HCT116 (cell line): ENCODE measurements around the gene CAMSAP1. TPM values are rescaled to one million over a fixed set of nuclear protein-coding genes. Genes with fewer than 3 reads are reported as not detected.

ENCODE experiments used
- ATAC-seq: fragments of 200-7000 bp; cut with Tn5 transposase; 2 replicates; pipeline ENCODE4 v1.9.1; 2020; ENCODE audit warnings: mild to moderate bottlenecking, moderate library complexity
- BruUV-seq: library from RNA; stranded (reverse); fragments of 400-500 nt; replicated peaks from 2 replicates; lab custom pipeline; 2021; lab: Mats Ljungman, UMichigan
- CTCF ChIA-PET: fragments of 300-600 bp; sonication (Branson Sonifier 250); formaldehyde crosslinking; loops from one replicate; lab custom pipeline; 2021; ENCODE audit warnings: antibody characterized with exemption; lab: Charles Lee
- POLR2A ChIA-PET: fragments of 300-600, 350-600 bp; sonication (Branson Sonifier 250); formaldehyde crosslinking; loops from one replicate; lab custom pipeline; 2021; ENCODE audit warnings: antibody characterized with exemption; lab: Charles Lee
- RAD21 ChIA-PET, 2 experiments: fragments of 300-600 bp; sonication (Branson Sonifier 250); formaldehyde crosslinking; loops; one replicate each; lab custom pipeline; 2023; ENCODE audit warnings: low total read pairs in 2 of 2; ENCODE audit not compliant: uncharacterized antibody in 2 of 2, unreplicated experiment in 2 of 2, low non-redundant PET in 1 of 2; lab: Charles Lee
- DNase-seq: peaks from one replicate; pipeline ENCODE4 v3.0.0-alpha.2; 2010; ENCODE audit warnings: low read depth, low spot score
- H2AFZ ChIP-seq: fragments of 200-600 bp; shearing (Covaris generic), sonication (generic); 2 replicates; pipeline ENCODE4 v1.6.1; 2017; ENCODE audit warnings: low read depth, mixed run types, mixed read lengths, antibody characterized with exemption, low read length; ENCODE audit not compliant: poor library complexity, severe bottlenecking
- H3K27ac ChIP-seq: 2 replicates; pipeline ENCODE4 v1.5.1; 2012; ENCODE audit warnings: low read depth, low read length
- H3K27me3 ChIP-seq: fragments of 200-600 bp; sonication (generic); 2 replicates; pipeline ENCODE4 v1.6.1; 2016; ENCODE audit warnings: mixed run types, low read length, mixed read lengths; ENCODE audit not compliant: insufficient read depth
- H3K36me3 ChIP-seq, 2 experiments: fragments of 200-500 bp in 1 of 2; fragments of 200-600 bp in 1 of 2; sonication (Bioruptor generic) in 1 of 2; sonication (generic) in 1 of 2; 2 replicates each; pipeline versions ENCODE4 v1.5.1 to v1.6.1; 2014 to 2016; ENCODE audit warnings: low read length in 2 of 2, inconsistent platforms in 1 of 2, mixed read lengths in 1 of 2, mixed run types in 1 of 2; ENCODE audit not compliant: insufficient read depth in 2 of 2, control insufficient read depth in 1 of 2
- H3K4me1 ChIP-seq, 2 experiments: fragments of 200-600 bp in 1 of 2; sonication (generic) in 1 of 2; 2 replicates each; pipeline versions ENCODE4 v1.5.1 to v1.6.1; 2012 to 2017; ENCODE audit warnings: low read length in 2 of 2, inconsistent platforms in 1 of 2, mild to moderate bottlenecking in 1 of 2, mixed read lengths in 1 of 2, mixed run types in 1 of 2, moderate library complexity in 1 of 2; ENCODE audit not compliant: insufficient read depth in 2 of 2, control insufficient read depth in 1 of 2
- H3K4me2 ChIP-seq: fragments of 200-600 bp; sonication (generic); 2 replicates; pipeline ENCODE4 v1.6.1; 2017; ENCODE audit warnings: mixed run types, low read length, mixed read lengths
- H3K4me3 ChIP-seq, 2 experiments: fragments of 200-600 bp in 1 of 2; sonication (generic) in 1 of 2; replicated peaks in 1 of 2; 2 replicates each; pipeline ENCODE4 v1.5.1; 2011 to 2016; ENCODE audit warnings: low read length in 2 of 2, control low read depth in 1 of 2, low read depth in 1 of 2, mild to moderate bottlenecking in 1 of 2, mixed read lengths in 1 of 2, mixed run types in 1 of 2
- H3K79me2 ChIP-seq: fragments of 200-600 bp; sonication (generic); 2 replicates; pipeline ENCODE4 v1.6.1; 2017; ENCODE audit warnings: mild to moderate bottlenecking, mixed run types, low read length, moderate library complexity, mixed read lengths; ENCODE audit not compliant: insufficient read depth
- H3K9ac ChIP-seq: fragments of 200-600 bp; sonication (generic); 2 replicates; pipeline ENCODE4 v1.6.1; 2016; ENCODE audit warnings: low read length, mixed read lengths
- H3K9me2 ChIP-seq: fragments of 200-600 bp; sonication (generic), shearing (Covaris generic); 2 replicates; pipeline ENCODE4 v1.6.1; 2017; ENCODE audit warnings: mixed run types, mild to moderate bottlenecking, moderate library complexity; ENCODE audit not compliant: insufficient read depth
- H3K9me3 ChIP-seq, 2 experiments: fragments of 200-500 bp in 1 of 2; fragments of 200-600 bp in 1 of 2; sonication (Bioruptor generic) in 1 of 2; sonication (generic) in 1 of 2; 2 replicates each; pipeline ENCODE4 v1.6.1; 2014 to 2017; ENCODE audit warnings: low read length in 2 of 2, mixed read lengths in 2 of 2, inconsistent platforms in 1 of 2, low read depth in 1 of 2, mild to moderate bottlenecking in 1 of 2, mixed run types in 1 of 2, moderate library complexity in 1 of 2; ENCODE audit not compliant: control insufficient read depth in 1 of 2, insufficient read depth in 1 of 2
- H4K20me1 ChIP-seq: fragments of 200-600 bp; sonication (generic), shearing (Covaris generic); 2 replicates; pipeline ENCODE4 v1.6.1; 2017; ENCODE audit warnings: mixed run types, mild to moderate bottlenecking, moderate library complexity; ENCODE audit not compliant: insufficient read depth
- CEBPB ChIP-seq: IDR thresholded peaks from 2 replicates; pipeline ENCODE4 v1.6.1; 2012; ENCODE audit warnings: low read depth
- CTCF ChIP-seq, 3 experiments: fragments of 200-600 bp in 1 of 3; sonication (generic) in 1 of 3; IDR thresholded peaks in 2 of 3; conservative IDR thresholded peaks in 1 of 3; 2 replicates each; pipeline ENCODE4 v1.5.1; 2012 to 2017; ENCODE audit warnings: low read depth in 2 of 3, low read length in 2 of 3, antibody characterized with exemption in 1 of 3, borderline replicate concordance in 1 of 3, control low read depth in 1 of 3, mild to moderate bottlenecking in 1 of 3, mixed read lengths in 1 of 3, mixed run types in 1 of 3, moderate library complexity in 1 of 3; ENCODE audit not compliant: insufficient read depth in 1 of 3
- ELF1 ChIP-seq: IDR thresholded peaks from 2 replicates; pipeline ENCODE4 v1.6.1; 2012; ENCODE audit warnings: low read depth, borderline replicate concordance
- EZH2 ChIP-seq: fragments of 200-600 bp; sonication (generic); IDR thresholded peaks from 2 replicates; pipeline ENCODE4 v1.6.1; 2017; ENCODE audit warnings: antibody characterized with exemption, mixed run types
- EZH2phosphoT487 ChIP-seq: fragments of 200-600 bp; IDR thresholded peaks from 2 replicates; pipeline ENCODE4 v1.6.1; 2018; ENCODE audit warnings: antibody characterized with exemption, borderline replicate concordance
- JUND ChIP-seq: IDR thresholded peaks from 2 replicates; pipeline ENCODE4 v1.6.1; 2012
- MAX ChIP-seq: IDR thresholded peaks from 2 replicates; pipeline ENCODE4 v1.6.1; 2012
- POLR2A ChIP-seq: IDR thresholded peaks from 2 replicates; pipeline ENCODE4 v1.7.0; 2011; ENCODE audit warnings: borderline replicate concordance; ENCODE audit not compliant: insufficient read depth, insufficient read length; ENCODE audit errors: extremely low read depth
- RAD21 ChIP-seq: IDR thresholded peaks from 2 replicates; pipeline ENCODE4 v1.6.1; 2012; ENCODE audit warnings: low read depth, mild to moderate bottlenecking
- REST ChIP-seq: IDR thresholded peaks from 2 replicates; pipeline ENCODE4 v1.6.1; 2012; ENCODE audit warnings: low read depth
- SIN3A ChIP-seq: IDR thresholded peaks from 2 replicates; pipeline ENCODE4 v1.6.1; 2012; ENCODE audit warnings: low read depth
- SP1 ChIP-seq: IDR thresholded peaks from 2 replicates; pipeline ENCODE4 v1.6.1; 2012; ENCODE audit warnings: low read depth
- SRF ChIP-seq: IDR thresholded peaks from 2 replicates; pipeline ENCODE4 v1.6.1; 2012; ENCODE audit warnings: low read depth
- TCF7L2 ChIP-seq: IDR thresholded peaks from 2 replicates; pipeline ENCODE4 v1.7.0; 2011; ENCODE audit warnings: borderline replicate concordance, inconsistent platforms; ENCODE audit not compliant: insufficient read depth, insufficient read length; ENCODE audit errors: extremely low read depth
- YY1 ChIP-seq: IDR thresholded peaks from 2 replicates; pipeline ENCODE4 v1.6.1; 2011; ENCODE audit warnings: low read length, low read depth, moderate library complexity, mild to moderate bottlenecking; ENCODE audit not compliant: insufficient replicate concordance; ENCODE audit errors: extremely low read depth
- ZFX ChIP-seq: fragments of 450-650 bp; IDR thresholded peaks from 2 replicates; pipeline ENCODE4 v1.6.1; 2017
- intact Hi-C: fragments of 100-400 bp; cut with micrococcal nuclease; formaldehyde crosslinking; loops from 2 replicates; pipeline ENCODE4 v1.10.0; 2022
- total RNA-seq: library from RNA; stranded (reverse); gene quantifications from one replicate; pipeline ENCODE4 v1.2.1, GENCODE V29; 2021; ENCODE audit not compliant: unreplicated experiment

The CAMSAP1 gene
- total RNA-seq, 1 experiment from 2014 or later: 33.1 TPM

- no peaks in the 10 kb centered on the region for H3K9me2 ChIP-seq
- H3K4me1 ChIP-seq: peaks cover 10 to 24% of the 10 kb centered on the region in 2 experiments
- H2AFZ ChIP-seq: no peak overlapping the region
- H3K4me2 ChIP-seq: no peak overlapping the region
- H3K27ac ChIP-seq: no peak overlapping the region
- peaks cover 0 to 33% of the 10 kb centered on the region in 2 experiments; a peak in 3 of 4 replicates for H3K36me3 ChIP-seq
- H3K9me3 ChIP-seq: peaks cover 5 to 15% of the 10 kb centered on the region in 2 experiments; a peak in 2 of 4 replicates
- no peak for ATAC-seq
- no peak overlapping the region for H3K4me3 ChIP-seq
- peaks cover 40% of the 10 kb centered on the region for H3K79me2 ChIP-seq
- RAD21 ChIA-PET: no interaction called here
- intact Hi-C loops: no loop called here
- no peaks in the 10 kb centered on the region for H3K27me3 ChIP-seq
- no peak overlapping the region for H3K9ac ChIP-seq
- H4K20me1 ChIP-seq: peaks cover 4% of the 10 kb centered on the region; the same call in 1 of the 2 replicates
- DNase-seq: no peak
- TF ChIP-seq ELF1: no peak
- no peak for TF ChIP-seq RAD21
- no peak for TF ChIP-seq CTCF (IDR thresholded peaks at IDR 0.05 in 2 of 3, conservative IDR thresholded peaks at IDR 0.05 in 1 of 3; ENCODE audit: borderline replicate concordance in 1 of 3, insufficient read depth in 1 of 3, low read depth in 2 of 3, low read length in 2 of 3)
- TF ChIP-seq JUND: no peak
- no peak for TF ChIP-seq POLR2A
- no peak for TF ChIP-seq CEBPB
- no peak for TF ChIP-seq EZH2
- TF ChIP-seq SRF: no peak
- no peak for TF ChIP-seq SIN3A
- no peak for TF ChIP-seq MAX
- TF ChIP-seq ZFX: no peak
- no peak for TF ChIP-seq EZH2phosphoT487
- TF ChIP-seq TCF7L2: no peak
- no peak for TF ChIP-seq YY1
- TF ChIP-seq REST: no peak
- no peak for TF ChIP-seq SP1
- CTCF ChIA-PET: no interaction called here
- POLR2A ChIA-PET: no interaction called here
- no TSS peak for BruUV-seq
Measured at GRCh38 chr9:135910757-135911156, 3.4 kb upstream of the CAMSAP1 start.
